GM12864 (cell line): ENCODE results near the gene MACROD2.

ENCODE experiments used
- DNase-seq: peaks from one replicate; pipeline ENCODE4 v3.0.0-alpha.2; 2011; ENCODE audit warnings: low read depth
- H3K4me3 ChIP-seq: 2 replicates; pipeline ENCODE4 v1.5.1; 2011; ENCODE audit warnings: mild to moderate bottlenecking, low read depth, low read length, control low read depth
- CTCF ChIP-seq: IDR thresholded peaks from 2 replicates; pipeline ENCODE4 v1.5.1; 2011; ENCODE audit warnings: low read depth, mild to moderate bottlenecking, moderate library complexity, low read length, control low read depth, inconsistent platforms; ENCODE audit errors: missing control alignments

MACROD2 gene

GRCh38 chr20:14470231-14470899, 475.0 kb downstream of the MACROD2 start:
- TF ChIP-seq CTCF, result no peak
- DNase-seq, result no peak
- H3K4me3 ChIP-seq, result no peak overlapping the region

GRCh38 chr20:14470977-14471661, 475.8 kb downstream of the MACROD2 start:
- no peak for TF ChIP-seq CTCF
- no peak overlapping the region for H3K4me3 ChIP-seq

GRCh38 chr20:14477125-14477524, 481.8 kb downstream of the MACROD2 start:
- TF ChIP-seq CTCF, result no peak
- no peak for DNase-seq
- H3K4me3 ChIP-seq, result no peak overlapping the region

More at GRCh38 chr20:14470977-14471661, 475.8 kb downstream of the MACROD2 start:
- no peak for DNase-seq

- H3K4me3 ChIP-seq, result no peak overlapping the region
- no peak for DNase-seq
- no peak for TF ChIP-seq CTCF
Measured at GRCh38 chr20:14478126-14478525, 482.8 kb downstream of the MACROD2 start.

GRCh38 chr20:14481863-14482262, 486.5 kb downstream of the MACROD2 start:
- no peak for TF ChIP-seq CTCF
- DNase-seq, result no peak
- no peak overlapping the region for H3K4me3 ChIP-seq

GRCh38 chr20:14488212-14488611, 492.9 kb downstream of the MACROD2 start:
- H3K4me3 ChIP-seq, result no peak overlapping the region
- no peak for TF ChIP-seq CTCF
- DNase-seq, result no peak
